NT2/D1 (cell line): ENCODE data around the gene TNS1.

Experiments
- DNase-seq: peaks from one replicate; pipeline ENCODE4 v3.0.0-alpha.2; 2011; ENCODE audit warnings: low read depth, low spot score
- H3K27me3 ChIP-seq: 2 replicates; pipeline ENCODE4 v1.6.0; 2011; ENCODE audit warnings: mild to moderate bottlenecking; ENCODE audit not compliant: insufficient read length, insufficient read depth
- H3K36me3 ChIP-seq: 2 replicates; pipeline ENCODE4 v1.6.1; 2011; ENCODE audit warnings: mild to moderate bottlenecking, low read length, mixed read lengths; ENCODE audit not compliant: insufficient read depth, insufficient read length
- H3K4me1 ChIP-seq: 2 replicates; pipeline ENCODE4 v1.5.1; 2011; ENCODE audit not compliant: insufficient read depth, insufficient read length
- H3K4me3 ChIP-seq: 2 replicates; pipeline ENCODE4 v1.5.1; 2011; ENCODE audit warnings: low read depth; ENCODE audit not compliant: insufficient read length
- H3K9ac ChIP-seq: 2 replicates; pipeline ENCODE4 v1.6.0; 2011; ENCODE audit warnings: low read depth; ENCODE audit not compliant: insufficient read length
- H3K9me3 ChIP-seq: 2 replicates; pipeline ENCODE4 v1.5.1; 2011; ENCODE audit warnings: mild to moderate bottlenecking, low read length; ENCODE audit not compliant: insufficient read depth
- SUZ12 ChIP-seq: IDR thresholded peaks from 2 replicates; pipeline ENCODE4 v1.6.1; 2011; ENCODE audit not compliant: insufficient read length, insufficient read depth; ENCODE audit errors: extremely low read depth
- YY1 ChIP-seq: IDR thresholded peaks from 2 replicates; pipeline ENCODE4 v1.6.1; 2011; ENCODE audit not compliant: insufficient read length, insufficient read depth
- ZNF274 ChIP-seq: IDR thresholded peaks from 2 replicates; pipeline ENCODE4 v1.6.1; 2011; ENCODE audit warnings: mild to moderate bottlenecking, low read depth, low read length

Gene TNS1

GRCh38 chr2:217931846-217932560 is 70.8 kb downstream of the TNS1 start:
- no peaks in the 10 kb centered on the region for H3K27me3 ChIP-seq
- TF ChIP-seq SUZ12 (no peak), YY1 (no peak), ZNF274 (no peak)

GRCh38 chr2:217930761-217931563 is 71.8 kb downstream of the TNS1 start:
- no peaks in the 10 kb centered on the region for H3K36me3 ChIP-seq
- TF ChIP-seq SUZ12 (no peak), YY1 (no peak), ZNF274 (no peak)
- no peak for DNase-seq
- H3K9ac ChIP-seq: no peak overlapping the region
- H3K4me3 ChIP-seq: no peak overlapping the region
- no peaks in the 10 kb centered on the region for H3K9me3 ChIP-seq
- no peaks in the 10 kb centered on the region for H3K27me3 ChIP-seq
- peaks cover 30% of the 10 kb centered on the region for H3K4me1 ChIP-seq

More at GRCh38 chr2:217931846-217932560, 70.8 kb downstream of the TNS1 start:
- H3K4me3 ChIP-seq: no peak overlapping the region
- no peaks in the 10 kb centered on the region for H3K9me3 ChIP-seq
- peaks cover 30% of the 10 kb centered on the region for H3K4me1 ChIP-seq
- H3K36me3 ChIP-seq: no peaks in the 10 kb centered on the region
- no peak for DNase-seq
- no peak overlapping the region for H3K9ac ChIP-seq

GRCh38 chr2:217929757-217930707 is 72.8 kb downstream of the TNS1 start:
- Histone ChIP-seq H3K36me3 (no peaks in the 10 kb centered on the region), H3K4me3 (no peak overlapping the region), H3K9ac (no peak overlapping the region), H3K27me3 (no peaks in the 10 kb centered on the region), H3K4me1 (peaks cover 25% of the 10 kb centered on the region), H3K9me3 (no peaks in the 10 kb centered on the region)
- DNase-seq: no peak
- TF ChIP-seq ZNF274: no peak
- no peak for TF ChIP-seq SUZ12
- no peak for TF ChIP-seq YY1

GRCh38 chr2:217929272-217929671 is 73.5 kb downstream of the TNS1 start:
- Histone ChIP-seq H3K9ac (no peak overlapping the region), H3K4me1 (peaks cover 22% of the 10 kb centered on the region), H3K27me3 (no peaks in the 10 kb centered on the region), H3K4me3 (no peak overlapping the region), H3K36me3 (no peaks in the 10 kb centered on the region), H3K9me3 (no peaks in the 10 kb centered on the region)
- no peak for DNase-seq
- TF ChIP-seq ZNF274 (no peak), YY1 (no peak), SUZ12 (no peak)

- Histone ChIP-seq H3K36me3 (no peaks in the 10 kb centered on the region), H3K27me3 (no peaks in the 10 kb centered on the region), H3K9me3 (no peaks in the 10 kb centered on the region), H3K4me1 (peaks cover 22% of the 10 kb centered on the region), H3K4me3 (no peak overlapping the region), H3K9ac (peak overlapping the region; percentile 22)
- TF ChIP-seq YY1 (no peak), SUZ12 (no peak), ZNF274 (no peak)
- DNase-seq: no peak
Observed at GRCh38 chr2:217928324-217929181, 74.2 kb downstream of the TNS1 start.

GRCh38 chr2:217927601-217928323 is 75.0 kb downstream of the TNS1 start:
- Histone ChIP-seq H3K36me3 (peaks cover 2% of the 10 kb centered on the region), H3K27me3 (no peaks in the 10 kb centered on the region), H3K4me3 (no peak overlapping the region), H3K4me1 (peaks cover 22% of the 10 kb centered on the region), H3K9me3 (no peaks in the 10 kb centered on the region), H3K9ac (peak overlapping the region; percentile 22)
- TF ChIP-seq SUZ12 (no peak), YY1 (no peak), ZNF274 (no peak)
- DNase-seq: no peak
